ACHN (cell line): ENCODE data around the gene KLF11.

ENCODE experiments used
- DNase-seq: peaks from one replicate; pipeline ENCODE4 v3.0.0-alpha.2; 2015
- in situ Hi-C: cut with HindIII; loops from 2 replicates; pipeline ENCODE4 v1.10.0; 2017; ENCODE audit warnings: low sequenced_read_pairs, low pct_ligation_motif_present, low pct_unique_long_range_greater_than_20kb

The KLF11 gene

GRCh38 chr2:10053351-10053750 is 10.0 kb downstream of the KLF11 start:
- in situ Hi-C loops, result no loop called here
- DNase-seq, result no peak

- in situ Hi-C loops, result no loop called here
Observed at GRCh38 chr2:10054424-10054823, 11.1 kb downstream of the KLF11 start.

GRCh38 chr2:10054976-10055375 is 11.6 kb downstream of the KLF11 start:
- no peak for DNase-seq
- in situ Hi-C loops, result no loop called here

More at GRCh38 chr2:10054424-10054823, 11.1 kb downstream of the KLF11 start:
- DNase-seq, result no peak

- in situ Hi-C loops, result no loop called here
- no peak for DNase-seq
Observed at GRCh38 chr2:10056439-10056838, 13.1 kb downstream of the KLF11 start.

- in situ Hi-C loops, result no loop called here
- no peak for DNase-seq
Observed at GRCh38 chr2:10057231-10058107, 14.1 kb downstream of the KLF11 start.

GRCh38 chr2:10058251-10059015 is 15.1 kb downstream of the KLF11 start:
- in situ Hi-C loops, result no loop called here
- no peak for DNase-seq

- in situ Hi-C loops, result no loop called here
- DNase-seq, result no peak
Observed at GRCh38 chr2:10059016-10059351, 15.6 kb downstream of the KLF11 start.

- in situ Hi-C loops, result no loop called here
- no peak for DNase-seq
Observed at GRCh38 chr2:10059552-10060335, 16.4 kb downstream of the KLF11 start.

GRCh38 chr2:10061221-10061925 is 18.0 kb downstream of the KLF11 start:
- no peak for DNase-seq
- in situ Hi-C loops, result no loop called here

- DNase-seq, result no peak
- in situ Hi-C loops, result no loop called here
Observed at GRCh38 chr2:10062931-10063365, 19.6 kb downstream of the KLF11 start.

- no peak for DNase-seq
- in situ Hi-C loops, result no loop called here
Observed at GRCh38 chr2:10063566-10063965, 20.2 kb downstream of the KLF11 start.

- in situ Hi-C loops, result no loop called here
- no peak for DNase-seq
Observed at GRCh38 chr2:10064932-10065772, 21.8 kb downstream of the KLF11 start.

- in situ Hi-C loops, result no loop called here
- DNase-seq, result no peak
Observed at GRCh38 chr2:10065773-10066055, 22.4 kb downstream of the KLF11 start.

GRCh38 chr2:10067330-10067729 is 24.0 kb downstream of the KLF11 start:
- in situ Hi-C loops, result no loop called here
- no peak for DNase-seq

- in situ Hi-C loops, result no loop called here
- no peak for DNase-seq
Observed at GRCh38 chr2:10067881-10068280, 24.5 kb downstream of the KLF11 start.

GRCh38 chr2:10071176-10071575 is 27.8 kb downstream of the KLF11 start:
- DNase-seq, result no peak
- in situ Hi-C loops, result no loop called here

- DNase-seq, result no peak
- in situ Hi-C loops, result no loop called here
Observed at GRCh38 chr2:10071595-10071994, 28.2 kb downstream of the KLF11 start.
